A549 (cell line): ENCODE measurements around the gene DNAAF6. TPM values are rescaled to one million over a fixed set of nuclear protein-coding genes. Genes with fewer than 3 reads are reported as not detected.

Experiments
- ATAC-seq, 2 experiments: fragments of 200-7000 bp in 1 of 2; fragments of >200 bp in 1 of 2; cut with Nextera tagmentation in 1 of 2; cut with Tn5 transposase in 1 of 2; 3 replicates each; pipeline versions ENCODE4 v1.8.0 to v1.9.1; 2018 to 2020; ENCODE audit warnings: mild to moderate bottlenecking in 1 of 2, moderate library complexity in 1 of 2
- CTCF ChIA-PET: fragments of 300-600 bp; sonication (Branson Sonifier 250); formaldehyde crosslinking; extraction: SDS; loops from one replicate; lab custom pipeline; 2021; ENCODE audit warnings: antibody characterized with exemption, inconsistent platforms; lab: Yijun Ruan, JAX
- POLR2A ChIA-PET: fragments of 350-600 bp; formaldehyde crosslinking; extraction: SDS; loops from one replicate; lab custom pipeline; 2021; ENCODE audit warnings: antibody characterized with exemption, inconsistent platforms; lab: Yijun Ruan, JAX
- DNase-seq, 2 experiments: peaks; one replicate each; pipeline versions ENCODE4 v3.0.0 to v3.0.0-alpha.2; 2011 to 2016; ENCODE audit warnings: low read depth in 1 of 2, low spot score in 1 of 2
- FAIRE-seq: peaks from 2 replicates; lab custom pipeline; 2011; peaks lifted over from hg19 to GRCh38; lab: Jason Lieb, UNC
- H3K27ac ChIP-seq, 2 experiments: fragments of >200 bp; sonication (Bioruptor Twin); formaldehyde crosslinking; 3 replicates each; pipeline ENCODE4 v1.5.1; 2016 to 2017
- H3K4me1 ChIP-seq: fragments of >200 bp; sonication (Bioruptor Twin); formaldehyde crosslinking; 3 replicates; pipeline ENCODE4 v1.6.1; 2016
- H3K4me2 ChIP-seq: fragments of >200 bp; sonication (Bioruptor Twin); formaldehyde crosslinking; 3 replicates; pipeline ENCODE4 v1.6.1; 2016
- H3K4me3 ChIP-seq: fragments of >200 bp; sonication (Bioruptor Twin); formaldehyde crosslinking; 3 replicates; pipeline ENCODE4 v1.5.1; 2016
- H3K9me3 ChIP-seq: fragments of >200 bp; sonication (Bioruptor Twin); formaldehyde crosslinking; 3 replicates; pipeline ENCODE4 v1.6.1; 2016
- ATOH8 ChIP-seq: fragments of 250-450 bp; sonication (Bioruptor Pico); IDR thresholded peaks from 2 replicates; pipeline ENCODE4 v1.5.0; 2020; ENCODE audit warnings: low read depth, mild to moderate bottlenecking, moderate library complexity
- CBX2 ChIP-seq: fragments of 200-600 bp; sonication (generic); IDR thresholded peaks from 2 replicates; pipeline ENCODE4 v1.6.1; 2016; ENCODE audit warnings: low read depth, mild to moderate bottlenecking, borderline replicate concordance
- EHF ChIP-seq: fragments of 250-450 bp; sonication (Bioruptor Pico); IDR thresholded peaks from 2 replicates; pipeline ENCODE4 v1.5.0; 2020; ENCODE audit warnings: mild to moderate bottlenecking
- EHMT2 ChIP-seq: fragments of 200-600 bp; sonication (generic); IDR thresholded peaks from 2 replicates; pipeline ENCODE4 v1.6.1; 2016; ENCODE audit warnings: antibody characterized with exemption, low read depth, mild to moderate bottlenecking, moderate library complexity
- ESRRA ChIP-seq: fragments of 150-350 bp; IDR thresholded peaks from 2 replicates; pipeline ENCODE4 v1.6.1; 2014; ENCODE audit warnings: mild to moderate bottlenecking, low read length, borderline replicate concordance
- FOSL2 ChIP-seq, 2 experiments: fragments of 450-650 bp in 1 of 2; fragments of >200 bp in 1 of 2; sonication (Bioruptor Twin) in 1 of 2; formaldehyde crosslinking; IDR thresholded peaks; 2 replicates each; pipeline versions ENCODE4 v1.5.0 to v1.6.1; 2016 to 2020; ENCODE audit warnings: mild to moderate bottlenecking in 1 of 2, moderate library complexity in 1 of 2
- GATA3 ChIP-seq: IDR thresholded peaks from 2 replicates; pipeline ENCODE4 v1.6.1; 2012; ENCODE audit warnings: borderline replicate concordance
- HDAC2 ChIP-seq: fragments of 200-600 bp; sonication (generic); IDR thresholded peaks from 2 replicates; pipeline ENCODE4 v1.6.1; 2016
- HOXB13 ChIP-seq: fragments of 250-450 bp; sonication (Bioruptor Pico); IDR thresholded peaks from 2 replicates; pipeline ENCODE4 v1.5.0; 2020; ENCODE audit warnings: low read depth, mild to moderate bottlenecking, moderate library complexity
- KDM1A ChIP-seq: fragments of 200-600 bp; sonication (generic); IDR thresholded peaks from 2 replicates; pipeline ENCODE4 v1.6.1; 2016; ENCODE audit warnings: low read depth, mild to moderate bottlenecking
- MAFK ChIP-seq: fragments of 450-650 bp; IDR thresholded peaks from 2 replicates; pipeline ENCODE4 v1.6.1; 2014; ENCODE audit not compliant: partially characterized antibody
- MAZ ChIP-seq: fragments of 150-350 bp; IDR thresholded peaks from 2 replicates; pipeline ENCODE4 v1.6.1; 2014; ENCODE audit warnings: antibody characterized with exemption, low read depth, low read length, borderline replicate concordance
- NFE2L2 ChIP-seq: fragments of 150-350 bp; conservative IDR thresholded peaks from 2 replicates; pipeline ENCODE4 v1.6.1; 2014; ENCODE audit warnings: low read length
- PHF8 ChIP-seq: fragments of 200-600 bp; sonication (generic); IDR thresholded peaks from 2 replicates; pipeline ENCODE4 v1.6.1; 2016; ENCODE audit warnings: low read depth, mild to moderate bottlenecking, antibody characterized with exemption, moderate library complexity, borderline replicate concordance
- RARB ChIP-seq: fragments of 250-450 bp; sonication (Bioruptor Pico); IDR thresholded peaks from 2 replicates; pipeline ENCODE4 v1.8.0; 2021; ENCODE audit warnings: mild to moderate bottlenecking, moderate library complexity
- TFCP2L1 ChIP-seq: fragments of 250-450 bp; sonication (Bioruptor Pico); IDR thresholded peaks from 2 replicates; pipeline ENCODE4 v1.5.0; 2021; ENCODE audit warnings: mild to moderate bottlenecking
- TP53 ChIP-seq: fragments of 250-450 bp; sonication (Bioruptor Pico); IDR thresholded peaks from 2 replicates; pipeline ENCODE4 v1.5.0; 2021; ENCODE audit warnings: mild to moderate bottlenecking, moderate library complexity
- USF2 ChIP-seq: fragments of 450-650 bp; IDR thresholded peaks from 2 replicates; pipeline ENCODE4 v1.6.1; 2014; ENCODE audit warnings: antibody characterized with exemption
- ZC3H11A ChIP-seq: fragments of 450-650 bp; IDR thresholded peaks from 2 replicates; pipeline ENCODE4 v1.6.1; 2014; ENCODE audit warnings: antibody characterized with exemption, mild to moderate bottlenecking
- ZSCAN20 ChIP-seq: fragments of 250-450 bp; sonication (Bioruptor Pico); IDR thresholded peaks from 2 replicates; pipeline ENCODE4 v1.8.0; 2022; ENCODE audit warnings: mild to moderate bottlenecking, moderate library complexity
- WGBS: methylation state at CpG from one replicate; pipeline ENCODE4 v1.1.6; 2017; ENCODE audit errors: missing lambda C conversion rate; 5-methylcytosine and 5-hydroxymethylcytosine counted together
- polyA plus RNA-seq, 4 experiments: library from polyadenylated mRNA; depleted of rRNA in 3 of 4; stranded (reverse); fragments of >200 nt; fragmentation: RNase III in 1 of 4; extraction: RNeasy Plus Mini Kit Qiagen cat#74134 plus additional on column Dnase treatment in 1 of 4; gene quantifications; 2 replicates in 3 of 4; 3 replicates in 1 of 4; pipeline ENCODE4 v1.2.3, GENCODE V29; 2011 to 2017
- TF ChIP-seq, protein P1 (sequence below): fragments of >200 bp; sonication (Bioruptor Twin); formaldehyde crosslinking; IDR thresholded peaks from 3 replicates; pipeline ENCODE4 v1.5.1; 2016
- TF ChIP-seq, protein P2 (sequence below): fragments of >200 bp; sonication (Bioruptor Twin); formaldehyde crosslinking; IDR thresholded peaks from 3 replicates; pipeline ENCODE4 v1.6.1; 2016

Gene DNAAF6
- polyA plus RNA-seq, 2 of the 4 experiments (the other 2 are of a cell fraction) = not detected

GRCh38 chrX:107207943-107208342 is 1.5 kb downstream of the DNAAF6 start:
- no peak for FAIRE-seq
- 88% methylated on average over 9 of the region's 9 CpGs for WGBS
- H3K4me3 ChIP-seq = no peak overlapping the region
- H3K27ac ChIP-seq = no peak overlapping the region
- CTCF ChIA-PET = interaction anchor here (0.6 kb wide), 1 partner anchor 512 kb away, joined by 6 read pairs; no protein-coding TSS in a partner anchor
- H3K4me2 ChIP-seq = no peak overlapping the region
- POLR2A ChIA-PET = no interaction called here
- no peaks in the 10 kb centered on the region for H3K4me1 ChIP-seq
- TF ChIP-seq GATA3 (no peak), MAFK (peak; percentile 89)
- DNase-seq = no peak
- no peaks in the 10 kb centered on the region for H3K9me3 ChIP-seq
- no peak for ATAC-seq

GRCh38 chrX:107213477-107213876 is 7.1 kb downstream of the DNAAF6 start:
- H3K4me2 ChIP-seq = no peak overlapping the region
- DNase-seq (no peak), FAIRE-seq (no peak), ATAC-seq (no peak)
- 81% methylated on average over 1 of the region's 1 CpG for WGBS
- no peaks in the 10 kb centered on the region for H3K9me3 ChIP-seq
- no peak overlapping the region for H3K27ac ChIP-seq
- no peaks in the 10 kb centered on the region for H3K4me1 ChIP-seq
- CTCF ChIA-PET = interaction anchor here (1.4 kb wide), 1 partner anchor 122 kb away, joined by 3 read pairs; no protein-coding TSS in a partner anchor
- POLR2A ChIA-PET = no interaction called here
- TF ChIP-seq TFCP2L1 (no peak), ZC3H11A (no peak), TP53 (CRISPR knock-in tag) (no peak), KDM1A (no peak), MAZ (no peak), FOSL2 (IDR thresholded peaks at IDR 0.05) (no peak), FOSL2 (CRISPR knock-in tag; IDR thresholded peaks at IDR 0.05) (no peak), ZSCAN20 (CRISPR knock-in tag) (no peak), NFE2L2 (no peak), PHF8 (no peak), ESRRA (no peak), CBX2 (no peak), EHF (no peak), ATOH8 (CRISPR knock-in tag) (no peak), USF2 (no peak), HOXB13 (CRISPR knock-in tag) (no peak), HDAC2 (no peak), EHMT2 (no peak), RARB (no peak)
- TF ChIP-seq, protein P1, sequence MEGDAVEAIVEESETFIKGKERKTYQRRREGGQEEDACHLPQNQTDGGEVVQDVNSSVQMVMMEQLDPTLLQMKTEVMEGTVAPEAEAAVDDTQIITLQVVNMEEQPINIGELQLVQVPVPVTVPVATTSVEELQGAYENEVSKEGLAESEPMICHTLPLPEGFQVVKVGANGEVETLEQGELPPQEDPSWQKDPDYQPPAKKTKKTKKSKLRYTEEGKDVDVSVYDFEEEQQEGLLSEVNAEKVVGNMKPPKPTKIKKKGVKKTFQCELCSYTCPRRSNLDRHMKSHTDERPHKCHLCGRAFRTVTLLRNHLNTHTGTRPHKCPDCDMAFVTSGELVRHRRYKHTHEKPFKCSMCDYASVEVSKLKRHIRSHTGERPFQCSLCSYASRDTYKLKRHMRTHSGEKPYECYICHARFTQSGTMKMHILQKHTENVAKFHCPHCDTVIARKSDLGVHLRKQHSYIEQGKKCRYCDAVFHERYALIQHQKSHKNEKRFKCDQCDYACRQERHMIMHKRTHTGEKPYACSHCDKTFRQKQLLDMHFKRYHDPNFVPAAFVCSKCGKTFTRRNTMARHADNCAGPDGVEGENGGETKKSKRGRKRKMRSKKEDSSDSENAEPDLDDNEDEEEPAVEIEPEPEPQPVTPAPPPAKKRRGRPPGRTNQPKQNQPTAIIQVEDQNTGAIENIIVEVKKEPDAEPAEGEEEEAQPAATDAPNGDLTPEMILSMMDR = no peak
- TF ChIP-seq, protein P2, sequence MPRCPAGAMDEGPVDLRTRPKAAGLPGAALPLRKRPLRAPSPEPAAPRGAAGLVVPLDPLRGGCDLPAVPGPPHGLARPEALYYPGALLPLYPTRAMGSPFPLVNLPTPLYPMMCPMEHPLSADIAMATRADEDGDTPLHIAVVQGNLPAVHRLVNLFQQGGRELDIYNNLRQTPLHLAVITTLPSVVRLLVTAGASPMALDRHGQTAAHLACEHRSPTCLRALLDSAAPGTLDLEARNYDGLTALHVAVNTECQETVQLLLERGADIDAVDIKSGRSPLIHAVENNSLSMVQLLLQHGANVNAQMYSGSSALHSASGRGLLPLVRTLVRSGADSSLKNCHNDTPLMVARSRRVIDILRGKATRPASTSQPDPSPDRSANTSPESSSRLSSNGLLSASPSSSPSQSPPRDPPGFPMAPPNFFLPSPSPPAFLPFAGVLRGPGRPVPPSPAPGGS = no peak
- H3K4me3 ChIP-seq = no peak overlapping the region
